Keratinocyte (primary cell): ENCODE results near the gene CCL25. TPM values are rescaled to one million over a fixed set of nuclear protein-coding genes. Genes with fewer than 3 reads are reported as not detected.

Source experiments
- DNase-seq: peaks from one replicate; pipeline ENCODE4 v3.0.0-alpha.2; 2011; ENCODE audit warnings: low read depth, missing footprints, low spot score
- FAIRE-seq: peaks from 2 replicates; lab custom pipeline; 2011; peaks lifted over from hg19 to GRCh38; lab: Jason Lieb, UNC
- H2AFZ ChIP-seq: 2 replicates; pipeline ENCODE4 v1.6.0; 2012; ENCODE audit warnings: low read length, control low read depth, inconsistent platforms; ENCODE audit not compliant: control insufficient read depth
- H3K27ac ChIP-seq: 2 replicates; pipeline ENCODE4 v1.5.1; 2011; ENCODE audit warnings: low read length; ENCODE audit not compliant: control insufficient read depth, insufficient read depth
- H3K27me3 ChIP-seq: 3 replicates; pipeline ENCODE4 v1.6.0; 2011; ENCODE audit warnings: low read length; ENCODE audit not compliant: control insufficient read depth, insufficient read depth; ENCODE audit errors: extremely low read depth
- H3K36me3 ChIP-seq, 2 experiments: 2 replicates in 1 of 2; 3 replicates in 1 of 2; pipeline ENCODE4 v1.5.1; 2011; ENCODE audit warnings: low read length in 2 of 2, mild to moderate bottlenecking in 1 of 2; ENCODE audit not compliant: control insufficient read depth in 2 of 2, insufficient read depth in 2 of 2; ENCODE audit errors: extremely low read depth in 1 of 2
- H3K4me1 ChIP-seq: 3 replicates; pipeline ENCODE4 v1.5.1; 2011; ENCODE audit warnings: low read length; ENCODE audit not compliant: control insufficient read depth, insufficient read depth; ENCODE audit errors: extremely low read depth
- H3K4me2 ChIP-seq: 3 replicates; pipeline ENCODE4 v1.6.0; 2011; ENCODE audit warnings: low read depth, low read length; ENCODE audit not compliant: control insufficient read depth, insufficient read depth; ENCODE audit errors: extremely low read depth
- H3K4me3 ChIP-seq, 3 experiments: fragments of 200-600 bp in 1 of 3; sonication (generic) in 1 of 3; 2 replicates in 2 of 3; 3 replicates in 1 of 3; pipeline ENCODE4 v1.5.1; 2011 to 2016; ENCODE audit warnings: low read length in 3 of 3, mild to moderate bottlenecking in 3 of 3, control low read depth in 2 of 3, inconsistent platforms in 1 of 3, low read depth in 1 of 3, mixed read lengths in 1 of 3, mixed run types in 1 of 3, moderate library complexity in 1 of 3; ENCODE audit not compliant: control insufficient read depth in 2 of 3, insufficient read depth in 2 of 3; ENCODE audit errors: extremely low read depth in 1 of 3
- H3K79me2 ChIP-seq: 2 replicates; pipeline ENCODE4 v1.6.0; 2012; ENCODE audit warnings: low read length; ENCODE audit not compliant: control insufficient read depth, insufficient read depth
- H3K9ac ChIP-seq: 3 replicates; pipeline ENCODE4 v1.6.0; 2011; ENCODE audit warnings: low read length; ENCODE audit not compliant: control insufficient read depth, insufficient read depth; ENCODE audit errors: extremely low read depth
- H3K9me1 ChIP-seq: 3 replicates; pipeline ENCODE4 v1.6.0; 2011; ENCODE audit warnings: low read length; ENCODE audit not compliant: control insufficient read depth, insufficient read depth; ENCODE audit errors: extremely low read depth
- H3K9me3 ChIP-seq: 2 replicates; pipeline ENCODE4 v1.5.1; 2012; ENCODE audit warnings: low read depth, low read length; ENCODE audit not compliant: control insufficient read depth
- H4K20me1 ChIP-seq: 3 replicates; pipeline ENCODE4 v1.6.0; 2011; ENCODE audit warnings: low read length; ENCODE audit not compliant: control insufficient read depth, insufficient read depth; ENCODE audit errors: extremely low read depth
- CTCF ChIP-seq, 3 experiments: IDR thresholded peaks in 1 of 3; conservative IDR thresholded peaks in 1 of 3; optimal IDR thresholded peaks in 1 of 3; 2 replicates in 2 of 3; 3 replicates in 1 of 3; pipeline versions ENCODE3 to v1.5.1; 2011; ENCODE audit warnings: low read length in 3 of 3, mild to moderate bottlenecking in 3 of 3, moderate library complexity in 2 of 3, control low read depth in 1 of 3, inconsistent platforms in 1 of 3; ENCODE audit not compliant: insufficient read depth in 2 of 3; ENCODE audit errors: extremely low read depth in 1 of 3
- EZH2 ChIP-seq: IDR thresholded peaks from one replicate; pipeline ENCODE4 v1.6.1; 2012; ENCODE audit warnings: inconsistent platforms, mild to moderate bottlenecking, low read length, moderate library complexity
- dilution Hi-C: fragments of 300-500 bp; cut with MboI; formaldehyde crosslinking; loops from one replicate; pipeline ENCODE4 v1.7.0; 2020; ENCODE audit warnings: low sequenced_read_pairs; ENCODE audit not compliant: extremely low pct_ligation_motif_present
- polyA plus RNA-seq, 5 experiments: library from polyadenylated mRNA; depleted of rRNA in 3 of 5; stranded (reverse) in 3 of 5; stranded (forward) in 1 of 5; unstranded in 1 of 5; fragments of >200 nt; gene quantifications; 1 replicate in 1 of 5; 2 replicates in 3 of 5; 3 replicates in 1 of 5; pipeline versions ENCODE4 v1.2.1 to v1.2.3, GENCODE V29; 2011 to 2012; ENCODE audit warnings: missing spikeins in 2 of 5, low read depth in 1 of 5, low replicate concordance in 1 of 5

CCL25 gene
- polyA plus RNA-seq, 1 donor (not counting 4 experiments of a cell fraction or from before 2014, with no cell fraction given): not detected

- Histone ChIP-seq H3K4me2 (no peak overlapping the region), H3K4me3 (no peak overlapping the region), H3K9me3 (peaks cover 7% of the 10 kb centered on the region), H4K20me1 (no peaks in the 10 kb centered on the region), H3K9me1 (no peaks in the 10 kb centered on the region), H3K4me1 (no peaks in the 10 kb centered on the region), H3K9ac (no peak overlapping the region), H3K27ac (no peak overlapping the region), H3K79me2 (no peaks in the 10 kb centered on the region), H3K27me3 (no peaks in the 10 kb centered on the region), H3K36me3 (no peaks in the 10 kb centered on the region), H2AFZ (no peak overlapping the region)
- no peak for DNase-seq
- dilution Hi-C loops: no loop called here
- no peak for TF ChIP-seq CTCF (optimal IDR thresholded peaks at IDR 0.05 in 1 of 3, IDR thresholded peaks at IDR 0.05 in 1 of 3, conservative IDR thresholded peaks at IDR 0.05 in 1 of 3; ENCODE audit: extremely low read depth in 1 of 3, insufficient read depth in 2 of 3, low read length in 3 of 3)
- no peak for TF ChIP-seq EZH2
- no peak for FAIRE-seq
These were observed 44.6 kb downstream of the CCL25 start for GRCh38 chr19:8097198-8097597.

- H3K4me2 ChIP-seq: no peak overlapping the region
- H3K4me1 ChIP-seq: no peaks in the 10 kb centered on the region
- dilution Hi-C loops: no loop called here
- no peak for DNase-seq
- H3K79me2 ChIP-seq: no peaks in the 10 kb centered on the region
- no peak for FAIRE-seq
- H3K27ac ChIP-seq: no peak overlapping the region
- H3K9ac ChIP-seq: no peak overlapping the region
- no peaks in the 10 kb centered on the region for H3K36me3 ChIP-seq
- no peaks in the 10 kb centered on the region for H3K27me3 ChIP-seq
- TF ChIP-seq CTCF (optimal IDR thresholded peaks at IDR 0.05 in 1 of 3, IDR thresholded peaks at IDR 0.05 in 1 of 3, conservative IDR thresholded peaks at IDR 0.05 in 1 of 3; ENCODE audit: extremely low read depth in 1 of 3, insufficient read depth in 2 of 3, low read length in 3 of 3): no peak
- TF ChIP-seq EZH2: no peak
- H3K4me3 ChIP-seq: no peak overlapping the region
- no peaks in the 10 kb centered on the region for H4K20me1 ChIP-seq
- H3K9me3 ChIP-seq: peaks cover 7% of the 10 kb centered on the region
- no peak overlapping the region for H2AFZ ChIP-seq
- H3K9me1 ChIP-seq: no peaks in the 10 kb centered on the region
These were observed 45.4 kb downstream of the CCL25 start for GRCh38 chr19:8097681-8098567.
